SK-N-MC (cell line): ENCODE results near the gene MCMBP.
A peak's percentile ranks its signal among the peaks of the same experiment; 100 is the strongest.

ENCODE experiments used
- DNase-seq: peaks from one replicate; pipeline ENCODE4 v3.0.0-alpha.2; 2011; ENCODE audit warnings: low read depth, low spot score
- H3K27ac ChIP-seq: fragments of 200-600 bp; sonication (generic); 2 replicates; pipeline ENCODE4 v1.5.1; 2016; ENCODE audit warnings: mixed run types
- H3K36me3 ChIP-seq: fragments of 200-600 bp; sonication (generic); 2 replicates; pipeline ENCODE4 v1.6.1; 2017; ENCODE audit warnings: antibody characterized with exemption, low read length, mixed read lengths; ENCODE audit not compliant: insufficient read depth
- H3K4me3 ChIP-seq: fragments of 200-600 bp; sonication (generic); 2 replicates; pipeline ENCODE4 v1.5.1; 2016
- H3K9ac ChIP-seq: fragments of 200-600 bp; sonication (generic); 2 replicates; pipeline ENCODE4 v1.8.0; 2017; ENCODE audit warnings: mixed run types, mixed read lengths; ENCODE audit not compliant: insufficient read length
- H3K9me3 ChIP-seq: fragments of 200-600 bp; sonication (generic); 2 replicates; pipeline ENCODE4 v1.6.1; 2017; ENCODE audit warnings: low read depth, mild to moderate bottlenecking, antibody characterized with exemption, low read length, moderate library complexity, mixed read lengths
- EZH2 ChIP-seq: fragments of 200-600 bp; sonication (generic); IDR thresholded peaks from one replicate; pipeline ENCODE4 v1.6.1; 2017; ENCODE audit warnings: antibody characterized with exemption
- FOXP2 ChIP-seq: optimal IDR thresholded peaks from 2 replicates; pipeline ENCODE3; 2011; ENCODE audit warnings: mild to moderate bottlenecking, moderate library complexity; ENCODE audit not compliant: insufficient read depth; ENCODE audit errors: extremely low read length, control extremely low read depth
- POLR2AphosphoS5 ChIP-seq: IDR thresholded peaks from 2 replicates; pipeline ENCODE4 v1.6.1; 2012; ENCODE audit warnings: mild to moderate bottlenecking, low read depth, low read length, borderline replicate concordance

Gene MCMBP

GRCh38 chr10:119782981-119783664 is 89.5 kb downstream of the MCMBP start:
- no peaks in the 10 kb centered on the region for H3K9me3 ChIP-seq
- TF ChIP-seq POLR2AphosphoS5 (no peak), FOXP2 (no peak), EZH2 (no peak)
- peak overlapping the region; percentile 73 for H3K27ac ChIP-seq
- H3K9ac ChIP-seq, result no peak overlapping the region
- H3K4me3 ChIP-seq, result peak overlapping the region; percentile 28; the same call in 1 of the 2 replicates
- H3K36me3 ChIP-seq, result no peaks in the 10 kb centered on the region
- no peak for DNase-seq

GRCh38 chr10:119781498-119781897 is 91.1 kb downstream of the MCMBP start:
- Histone ChIP-seq H3K4me3 (no peak overlapping the region), H3K27ac (no peak overlapping the region), H3K9ac (no peak overlapping the region), H3K36me3 (no peaks in the 10 kb centered on the region), H3K9me3 (no peaks in the 10 kb centered on the region)
- no peak for TF ChIP-seq FOXP2
- no peak for TF ChIP-seq EZH2
- no peak for TF ChIP-seq POLR2AphosphoS5
- DNase-seq, result no peak

DNA sequence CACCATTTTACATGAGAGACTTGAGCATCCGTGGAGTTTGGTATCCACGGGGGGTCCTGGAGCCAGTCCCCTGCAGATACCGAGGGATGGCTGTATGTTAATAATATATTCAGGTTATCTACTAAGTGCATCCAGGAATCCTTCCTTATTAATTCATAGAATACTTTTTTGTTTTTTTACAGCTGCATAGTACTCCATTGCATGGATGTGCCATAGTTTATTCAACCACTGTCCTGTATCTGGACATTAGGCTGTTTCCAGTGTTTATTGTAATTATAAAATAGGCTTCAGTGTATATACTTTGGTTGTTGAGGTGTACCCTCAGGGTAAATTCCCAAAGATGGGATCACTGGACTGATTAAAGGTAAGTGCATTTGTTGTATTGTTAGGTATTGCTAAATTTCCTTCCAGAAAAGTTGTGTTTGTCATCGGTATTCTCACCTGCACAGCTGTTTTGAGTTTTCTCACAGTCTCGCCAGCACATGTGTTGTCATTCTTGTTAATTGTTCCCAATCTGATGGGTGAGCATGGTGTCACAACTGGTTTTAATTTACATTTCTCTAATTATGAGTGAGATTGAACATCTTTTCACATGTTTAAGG is 91.7 kb downstream of the MCMBP start:
- Histone ChIP-seq H3K4me3 (no peak overlapping the region), H3K9me3 (no peaks in the 10 kb centered on the region), H3K9ac (no peak overlapping the region), H3K27ac (no peak overlapping the region), H3K36me3 (no peaks in the 10 kb centered on the region)
- TF ChIP-seq EZH2, result no peak
- TF ChIP-seq FOXP2, result no peak
- DNase-seq, result no peak
